ENCODE data around the gene ADPRHL1.

ADPRHL1 gene

GRCh38 chr13:113417008-113417751 is 36.1 kb downstream of the ADPRHL1 start:
- DNase-seq (ENCODE audit: low read depth), result no peak

DNA sequence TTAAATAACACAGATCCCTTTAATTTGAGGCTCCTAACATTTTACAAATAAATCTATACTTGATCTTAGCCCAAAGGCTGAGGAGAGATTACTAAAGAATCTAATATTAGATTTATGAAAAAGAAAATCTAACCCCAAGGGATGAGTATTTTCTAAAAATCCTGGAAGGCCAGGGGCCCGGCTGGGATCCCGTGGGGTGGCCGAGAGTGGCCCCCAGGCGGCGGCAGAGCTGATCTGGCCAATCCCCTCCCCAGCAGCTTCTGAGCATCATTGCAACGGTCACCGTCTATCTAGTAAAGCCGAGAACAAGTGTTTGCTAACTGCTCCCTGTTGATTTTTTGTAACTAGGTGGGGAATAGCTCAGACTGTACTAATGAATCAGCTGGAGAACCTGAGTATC is 37.5 kb downstream of the ADPRHL1 start:
- no peak for DNase-seq (ENCODE audit: low read depth)

GRCh38 chr13:113415032-113415431 is 38.3 kb downstream of the ADPRHL1 start:
- no peak for DNase-seq (ENCODE audit: low read depth)

- no peak for DNase-seq (ENCODE audit: low read depth)
These were observed 39.0 kb downstream of the ADPRHL1 start for GRCh38 chr13:113414335-113414734.

GRCh38 chr13:113413898-113414282 is 39.4 kb downstream of the ADPRHL1 start:
- DNase-seq (ENCODE audit: low read depth), result no peak

- DNase-seq (ENCODE audit: low read depth), result no peak
These were observed 40.0 kb downstream of the ADPRHL1 start for GRCh38 chr13:113413178-113413897.

GRCh38 chr13:113412440-113412839 is 40.8 kb downstream of the ADPRHL1 start:
- no peak for DNase-seq (ENCODE audit: low read depth)

DNA sequence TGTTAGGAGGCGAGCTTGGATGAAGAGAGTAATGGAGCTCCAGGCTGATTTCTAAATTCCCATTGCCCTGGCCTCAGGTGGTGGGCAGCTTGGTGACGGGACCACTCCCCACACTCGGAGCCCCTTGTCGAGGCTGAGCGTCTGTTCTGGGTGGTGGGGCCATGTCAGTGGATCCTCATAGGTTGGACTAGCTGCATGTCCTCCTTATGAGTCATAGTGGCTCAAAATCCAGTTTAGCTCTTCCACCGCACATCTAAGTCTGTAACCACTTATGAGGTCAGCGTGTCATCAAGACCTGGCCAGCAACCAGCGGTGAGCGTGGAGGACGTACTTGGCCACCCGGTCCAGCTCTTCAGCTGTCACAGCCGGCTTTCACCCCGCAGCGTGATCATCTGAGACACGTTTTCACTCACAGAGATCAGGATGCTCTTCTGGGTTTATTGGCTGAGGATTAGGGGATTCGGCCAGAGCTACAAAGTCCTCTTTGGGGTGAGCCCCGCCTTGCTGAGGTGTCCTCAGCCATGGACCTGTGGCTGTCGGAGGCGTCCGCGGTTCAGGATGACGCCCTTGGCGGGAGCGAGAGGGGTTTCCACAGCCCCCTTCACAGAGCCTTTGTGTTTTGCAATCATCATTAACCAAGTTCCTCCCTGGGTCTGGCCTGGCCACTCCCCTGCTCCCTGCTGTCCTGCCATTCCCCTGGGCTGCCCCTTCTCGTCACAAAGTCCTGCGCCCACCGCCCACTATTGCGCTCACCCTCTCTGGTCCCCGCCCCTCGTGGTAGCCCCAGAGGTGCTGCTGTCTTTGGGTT is 41.9 kb downstream of the ADPRHL1 start:
- DNase-seq (ENCODE audit: low read depth), result peak; percentile 94

DNA sequence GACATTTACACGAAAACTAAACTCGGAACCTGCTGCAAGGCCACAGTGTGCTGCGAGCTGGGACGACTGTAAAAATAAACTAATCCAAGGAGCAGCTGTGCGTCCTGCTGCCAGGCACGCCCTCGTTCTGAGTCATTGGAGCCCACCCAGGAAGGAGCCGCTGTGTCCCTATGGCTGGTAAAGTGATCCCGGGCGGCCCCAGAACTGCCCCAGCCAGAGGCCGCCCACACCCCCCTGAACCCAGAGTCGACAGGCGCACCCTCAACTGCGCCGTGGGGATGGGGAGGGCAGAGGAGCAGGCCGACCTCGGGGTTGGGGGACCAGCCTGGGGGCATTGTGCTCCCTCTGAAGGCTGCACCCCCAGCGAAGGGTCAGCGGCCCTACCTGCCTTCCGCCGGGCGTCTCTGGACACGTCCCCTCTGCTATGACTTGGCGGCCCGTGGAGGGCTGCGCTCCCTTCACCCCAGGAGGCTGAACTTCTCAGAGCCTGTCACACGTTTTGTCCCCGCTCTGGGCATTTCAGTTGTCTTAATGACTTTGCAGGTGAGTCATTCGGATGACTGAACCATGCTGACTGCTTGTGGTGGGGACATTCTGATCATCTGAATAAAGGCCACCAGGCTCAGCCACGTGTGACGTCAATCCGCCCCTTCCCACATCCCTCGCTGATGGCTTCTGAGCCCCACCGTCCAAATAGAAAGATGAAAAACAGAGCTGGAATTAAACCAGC is 42.7 kb downstream of the ADPRHL1 start:
- DNase-seq (ENCODE audit: low read depth), result peak; percentile 68

GRCh38 chr13:113408562-113408961 is 44.7 kb downstream of the ADPRHL1 start:
- DNase-seq (ENCODE audit: low read depth), result no peak

DNA sequence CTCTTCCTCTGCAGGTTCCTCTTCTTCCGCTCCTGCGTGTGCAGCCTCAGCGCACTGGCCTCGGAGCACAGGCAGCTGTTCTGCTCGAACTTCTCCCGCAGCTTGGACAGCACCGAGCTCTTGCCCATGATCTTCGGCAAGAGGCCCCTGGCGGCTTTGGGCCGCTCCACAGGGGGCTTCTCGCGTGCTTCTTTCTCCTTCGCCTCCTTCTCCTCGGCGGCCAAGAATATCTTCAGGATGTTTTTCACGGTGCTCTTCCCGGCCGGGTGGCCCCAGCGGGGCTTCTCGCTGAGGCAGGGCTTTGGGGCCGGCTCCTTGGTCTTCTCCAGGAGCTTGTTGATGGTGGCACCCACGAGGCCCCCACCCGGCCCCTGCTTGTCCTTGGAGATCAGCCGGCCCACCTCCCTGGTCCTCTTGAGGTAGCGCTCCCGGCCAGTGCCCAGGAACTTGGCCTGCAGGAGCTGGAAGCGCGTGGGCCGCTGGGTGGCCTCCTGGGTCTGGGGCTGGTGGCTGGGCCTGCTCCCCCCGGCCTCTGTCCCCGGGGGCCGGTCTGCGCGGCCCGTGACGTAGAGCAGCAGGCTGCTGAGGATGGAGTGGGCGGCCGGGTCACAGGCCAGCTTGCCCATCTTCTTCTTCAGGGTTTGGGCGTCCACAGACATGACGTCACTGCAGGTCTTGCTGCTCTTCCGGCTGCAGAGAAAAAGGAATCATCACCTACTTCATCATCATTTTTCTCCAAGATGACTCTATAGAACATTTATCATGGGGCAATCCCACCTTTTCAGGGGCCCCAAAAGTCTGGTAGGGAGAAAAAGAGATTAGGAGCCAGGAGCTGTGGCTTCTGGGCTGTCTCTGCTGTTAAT is 45.5 kb downstream of the ADPRHL1 start:
- DNase-seq (ENCODE audit: low read depth), result no peak

GRCh38 chr13:113407103-113407530 is 46.2 kb downstream of the ADPRHL1 start:
- no peak for DNase-seq (ENCODE audit: low read depth)

GRCh38 chr13:113406321-113407102 is 46.8 kb downstream of the ADPRHL1 start:
- no peak for DNase-seq (ENCODE audit: low read depth)

- no peak for DNase-seq (ENCODE audit: low read depth)
These were observed 47.6 kb downstream of the ADPRHL1 start for GRCh38 chr13:113405481-113406300.

- DNase-seq (ENCODE audit: low read depth), result no peak
These were observed 48.4 kb downstream of the ADPRHL1 start for GRCh38 chr13:113404723-113405471.

DNA sequence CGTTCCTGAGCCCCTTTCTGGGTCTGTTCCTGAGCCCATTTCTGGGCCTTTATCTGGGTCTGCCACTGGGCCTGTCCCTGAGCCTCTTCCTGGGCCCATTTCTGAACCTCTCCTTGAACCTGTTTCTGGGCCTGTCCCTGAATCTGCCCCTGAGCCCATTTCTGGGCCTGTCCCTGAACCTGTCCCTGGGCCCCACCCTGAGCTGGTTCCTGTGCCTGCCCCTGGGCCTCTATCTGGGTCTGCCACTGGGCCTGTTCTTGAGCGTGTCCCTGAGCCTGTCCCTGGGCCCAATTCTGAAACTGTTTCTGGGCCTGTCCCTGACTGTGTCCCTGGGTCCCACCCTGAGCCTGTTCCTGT is 48.9 kb downstream of the ADPRHL1 start:
- DNase-seq (ENCODE audit: low read depth), result no peak

GRCh38 chr13:113403255-113404104 is 49.8 kb downstream of the ADPRHL1 start:
- no peak for DNase-seq (ENCODE audit: low read depth)

All from GM04504 (cell line).